GM12878 (cell line): ENCODE results near the gene YIPF4.
"Not testable (repeated sequence)": the region's sequence is repeated elsewhere in the genome, so short reads cannot be mapped to it uniquely, and the experiment has no call there.

Experiments
- CHD1 ChIP-seq: IDR thresholded peaks from 2 replicates; pipeline ENCODE4 v1.6.1; 2012; ENCODE audit warnings: low read depth, low read length, improper control_type of control experiment
- FOXM1 ChIP-seq: IDR thresholded peaks from 2 replicates; pipeline ENCODE4 v1.6.1; 2012; ENCODE audit warnings: low read depth, mild to moderate bottlenecking, inconsistent platforms, low read length, moderate library complexity
- MAX ChIP-seq: IDR thresholded peaks from 2 replicates; pipeline ENCODE4 v1.6.1; 2012; ENCODE audit warnings: low read depth, low read length, improper control_type of control experiment
- MEF2A ChIP-seq: IDR thresholded peaks from 2 replicates; pipeline ENCODE4 v1.6.1; 2011; ENCODE audit warnings: low read depth, mild to moderate bottlenecking, low read length, moderate library complexity; ENCODE audit not compliant: insufficient read depth
- NFYB ChIP-seq: IDR thresholded peaks from 2 replicates; pipeline ENCODE4 v1.6.1; 2011; ENCODE audit warnings: low read depth, mild to moderate bottlenecking, low read length, improper control_type of control experiment, moderate library complexity; ENCODE audit not compliant: insufficient read depth
- YY1 ChIP-seq: IDR thresholded peaks from 2 replicates; pipeline ENCODE4 v1.6.1; 2011; ENCODE audit warnings: low read depth, mild to moderate bottlenecking, low read length
- TF ChIP-seq, protein P1 (sequence below), 3 experiments: IDR thresholded peaks in 2 of 3; conservative IDR thresholded peaks in 1 of 3; 2 replicates each; pipeline ENCODE4 v1.5.1; 2011; ENCODE audit warnings: low read depth in 3 of 3, low read length in 3 of 3, mild to moderate bottlenecking in 3 of 3, control low read depth in 2 of 3, moderate library complexity in 2 of 3, inconsistent platforms in 1 of 3, mixed read lengths in 1 of 3; ENCODE audit not compliant: control insufficient read depth in 2 of 3, insufficient read depth in 1 of 3; ENCODE audit errors: extremely low read depth in 1 of 3

DNA sequence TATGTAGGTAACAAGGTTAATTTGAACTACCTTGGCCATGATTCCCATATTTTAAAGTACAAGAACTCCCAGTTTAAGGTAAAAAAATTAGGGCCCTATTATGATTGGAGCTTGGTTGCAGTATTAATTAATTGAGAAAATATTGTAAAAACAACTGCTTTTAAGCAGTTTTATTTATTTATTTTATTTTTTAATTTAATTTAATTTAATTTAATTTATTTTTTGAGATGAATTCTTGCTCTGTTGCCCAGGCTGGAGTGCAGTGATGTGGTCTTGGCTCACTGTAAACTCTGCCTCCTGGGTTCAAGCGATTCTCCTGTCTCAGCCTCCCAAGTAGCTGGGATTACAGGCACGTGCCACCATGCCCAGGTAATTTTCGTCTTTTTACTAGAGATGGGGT lies 88.0 kb downstream of the YIPF4 start:
- TF ChIP-seq CHD1, MEF2A, FOXM1, NFYB, YY1, MAX: not testable (repeated sequence)
- TF ChIP-seq, protein P1, sequence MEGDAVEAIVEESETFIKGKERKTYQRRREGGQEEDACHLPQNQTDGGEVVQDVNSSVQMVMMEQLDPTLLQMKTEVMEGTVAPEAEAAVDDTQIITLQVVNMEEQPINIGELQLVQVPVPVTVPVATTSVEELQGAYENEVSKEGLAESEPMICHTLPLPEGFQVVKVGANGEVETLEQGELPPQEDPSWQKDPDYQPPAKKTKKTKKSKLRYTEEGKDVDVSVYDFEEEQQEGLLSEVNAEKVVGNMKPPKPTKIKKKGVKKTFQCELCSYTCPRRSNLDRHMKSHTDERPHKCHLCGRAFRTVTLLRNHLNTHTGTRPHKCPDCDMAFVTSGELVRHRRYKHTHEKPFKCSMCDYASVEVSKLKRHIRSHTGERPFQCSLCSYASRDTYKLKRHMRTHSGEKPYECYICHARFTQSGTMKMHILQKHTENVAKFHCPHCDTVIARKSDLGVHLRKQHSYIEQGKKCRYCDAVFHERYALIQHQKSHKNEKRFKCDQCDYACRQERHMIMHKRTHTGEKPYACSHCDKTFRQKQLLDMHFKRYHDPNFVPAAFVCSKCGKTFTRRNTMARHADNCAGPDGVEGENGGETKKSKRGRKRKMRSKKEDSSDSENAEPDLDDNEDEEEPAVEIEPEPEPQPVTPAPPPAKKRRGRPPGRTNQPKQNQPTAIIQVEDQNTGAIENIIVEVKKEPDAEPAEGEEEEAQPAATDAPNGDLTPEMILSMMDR (IDR thresholded peaks at IDR 0.05 in 2 of 3, conservative IDR thresholded peaks at IDR 0.05 in 1 of 3; ENCODE audit: control insufficient read depth in 2 of 3, extremely low read depth in 1 of 3, insufficient read depth in 1 of 3, low read depth in 3 of 3, low read length in 3 of 3): not testable (repeated sequence)
